Activated T-cell treated with anti-CD3 and anti-CD28 coated beads, Interleukin-2, amount 50 U/mL, for 72 hours (primary cell): ENCODE measurements around the gene DNAAF5. TPM values are rescaled to one million over a fixed set of nuclear protein-coding genes. Genes with fewer than 3 reads are reported as not detected.

Experiments used
- ATAC-seq, 2 donors: fragments of 150-1000 bp; cut with Tn5 transposase; replicated peaks in 1 of 2; 2 replicates each; pipeline ENCODE4 v1.10.0; 2021; ENCODE audit warnings: moderate library complexity in 2 of 2, mild to moderate bottlenecking in 1 of 2
- DNase-seq, 2 donors: peaks; one replicate each; pipeline ENCODE4 v3.0.0; 2021 to 2022; ENCODE audit warnings: mixed read lengths in 1 of 2
- H3K27ac Mint-ChIP-seq: one replicate; pipeline ENCODE4 v1.8.0; 2022; ENCODE audit warnings: mild to moderate bottlenecking, moderate library complexity, mixed read lengths
- H3K27me3 Mint-ChIP-seq: one replicate; pipeline ENCODE4 v1.8.0; 2022; ENCODE audit warnings: low read depth, mixed read lengths
- H3K36me3 Mint-ChIP-seq, 2 donors: one replicate each; pipeline ENCODE4 v1.8.0; 2022; ENCODE audit warnings: mixed read lengths in 2 of 2, mild to moderate bottlenecking in 1 of 2; ENCODE audit not compliant: insufficient read depth in 2 of 2
- H3K4me1 Mint-ChIP-seq: one replicate; pipeline ENCODE4 v1.8.0; 2022; ENCODE audit warnings: low read depth, mixed read lengths
- H3K4me3 Mint-ChIP-seq, 2 donors: one replicate each; pipeline ENCODE4 v1.8.0; 2022; ENCODE audit warnings: mild to moderate bottlenecking in 2 of 2, mixed read lengths in 2 of 2, moderate library complexity in 2 of 2
- H3K9me3 Mint-ChIP-seq, 2 donors: one replicate each; pipeline ENCODE4 v1.8.0; 2022; ENCODE audit warnings: mixed read lengths in 2 of 2
- total RNA-seq, 2 donors: library from RNA; stranded (reverse); gene quantifications; one replicate each; pipeline ENCODE4 v1.2.3, GENCODE V29; 2022

Gene DNAAF5
- total RNA-seq, 2 donors from 2014 or later = 12.0 to 15.9 TPM

DNA sequence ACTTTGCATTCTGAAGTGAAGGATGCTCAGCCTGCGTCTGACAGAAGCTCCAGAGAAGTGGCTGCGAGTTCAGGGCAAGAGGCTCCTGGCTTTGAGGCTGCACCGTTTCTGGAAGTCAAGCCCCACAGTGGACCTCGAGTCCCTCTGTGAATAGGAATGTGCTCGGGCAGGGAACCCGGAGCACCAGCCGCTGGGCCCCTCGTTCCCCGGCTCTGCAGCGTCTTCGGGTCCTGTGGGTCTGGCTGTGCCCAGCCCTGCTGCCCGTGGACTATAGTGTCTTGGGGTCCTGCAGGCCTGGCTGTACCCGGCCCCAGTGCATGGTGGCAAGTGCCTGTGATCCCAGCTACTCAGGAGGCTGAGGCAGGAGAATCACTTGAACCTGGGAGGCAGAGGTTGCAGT lies 45.9 kb downstream of the DNAAF5 start:
- ATAC-seq (no peak), DNase-seq (no peak)
- Mint-ChIP-seq H3K27ac (no peak overlapping the region), H3K4me1 (no peaks in the 10 kb centered on the region), H3K36me3 (peaks cover 3 to 5% of the 10 kb centered on the region in 2 donors), H3K27me3 (no peaks in the 10 kb centered on the region), H3K4me3 (no peak overlapping the region), H3K9me3 (no peaks in the 10 kb centered on the region)

DNA sequence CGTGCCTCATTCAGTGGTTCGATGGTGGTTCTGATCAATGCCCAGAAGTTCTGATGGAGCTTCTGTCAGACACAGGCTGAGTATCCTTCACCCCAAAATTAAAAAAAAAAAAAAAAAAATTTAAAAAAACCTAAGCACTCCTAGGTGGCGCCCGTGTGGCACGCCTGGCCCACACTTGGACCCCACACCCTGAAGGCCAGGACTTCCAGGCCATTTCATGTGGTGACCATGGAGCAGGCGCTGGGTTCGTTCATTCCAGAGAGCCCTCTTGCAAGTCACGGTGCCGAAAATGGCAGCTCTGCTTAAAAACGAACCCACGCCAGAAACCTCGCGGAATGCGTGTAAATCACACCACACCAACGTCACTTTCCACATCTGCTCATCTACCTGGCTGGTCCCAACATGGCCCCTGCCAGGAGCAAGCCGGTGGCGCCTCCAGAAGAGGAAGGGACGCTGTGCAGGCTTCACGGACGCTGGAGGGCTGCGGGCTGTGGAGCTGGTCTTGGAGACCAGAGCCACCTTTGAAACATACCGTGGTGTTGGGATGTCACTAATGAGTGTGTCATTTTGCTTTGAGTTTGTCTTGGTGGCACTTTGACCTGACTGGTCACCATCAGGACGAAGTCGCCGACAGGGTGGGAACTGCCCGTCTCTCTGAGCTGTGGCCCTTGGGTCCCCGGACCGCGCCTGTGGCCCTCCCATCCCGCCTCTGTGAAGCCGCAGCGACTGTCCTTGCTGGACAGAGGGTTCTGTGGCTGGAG lies 46.5 kb downstream of the DNAAF5 start:
- DNase-seq (no peak), ATAC-seq (no peak)
- H3K9me3 Mint-ChIP-seq = no peaks in the 10 kb centered on the region
- H3K36me3 Mint-ChIP-seq = peaks cover 3 to 5% of the 10 kb centered on the region in 2 donors
- no peak overlapping the region for H3K27ac Mint-ChIP-seq
- H3K4me3 Mint-ChIP-seq = no peak overlapping the region
- H3K27me3 Mint-ChIP-seq = no peaks in the 10 kb centered on the region
- H3K4me1 Mint-ChIP-seq = no peaks in the 10 kb centered on the region

DNA sequence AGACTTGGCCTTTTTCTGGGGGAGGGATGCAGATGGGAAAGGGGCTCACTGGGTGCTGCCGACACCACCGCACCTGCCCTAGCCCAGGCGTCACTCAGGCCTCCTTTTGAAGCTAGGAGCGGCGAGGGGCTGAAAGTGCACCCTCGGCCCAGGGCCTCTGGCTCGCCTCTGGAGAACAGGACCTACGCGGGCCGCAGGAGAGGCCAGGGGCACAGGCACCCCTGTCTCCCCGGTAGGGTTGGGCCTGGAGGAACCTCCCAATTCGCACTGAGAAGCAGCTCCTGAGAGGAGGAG lies 47.1 kb downstream of the DNAAF5 start:
- Mint-ChIP-seq H3K4me3 (no peak overlapping the region), H3K27ac (no peak overlapping the region), H3K4me1 (no peaks in the 10 kb centered on the region), H3K27me3 (no peaks in the 10 kb centered on the region), H3K9me3 (no peaks in the 10 kb centered on the region), H3K36me3 (peaks cover 3 to 5% of the 10 kb centered on the region in 2 donors)
- no peak for ATAC-seq
- no peak for DNase-seq

DNA sequence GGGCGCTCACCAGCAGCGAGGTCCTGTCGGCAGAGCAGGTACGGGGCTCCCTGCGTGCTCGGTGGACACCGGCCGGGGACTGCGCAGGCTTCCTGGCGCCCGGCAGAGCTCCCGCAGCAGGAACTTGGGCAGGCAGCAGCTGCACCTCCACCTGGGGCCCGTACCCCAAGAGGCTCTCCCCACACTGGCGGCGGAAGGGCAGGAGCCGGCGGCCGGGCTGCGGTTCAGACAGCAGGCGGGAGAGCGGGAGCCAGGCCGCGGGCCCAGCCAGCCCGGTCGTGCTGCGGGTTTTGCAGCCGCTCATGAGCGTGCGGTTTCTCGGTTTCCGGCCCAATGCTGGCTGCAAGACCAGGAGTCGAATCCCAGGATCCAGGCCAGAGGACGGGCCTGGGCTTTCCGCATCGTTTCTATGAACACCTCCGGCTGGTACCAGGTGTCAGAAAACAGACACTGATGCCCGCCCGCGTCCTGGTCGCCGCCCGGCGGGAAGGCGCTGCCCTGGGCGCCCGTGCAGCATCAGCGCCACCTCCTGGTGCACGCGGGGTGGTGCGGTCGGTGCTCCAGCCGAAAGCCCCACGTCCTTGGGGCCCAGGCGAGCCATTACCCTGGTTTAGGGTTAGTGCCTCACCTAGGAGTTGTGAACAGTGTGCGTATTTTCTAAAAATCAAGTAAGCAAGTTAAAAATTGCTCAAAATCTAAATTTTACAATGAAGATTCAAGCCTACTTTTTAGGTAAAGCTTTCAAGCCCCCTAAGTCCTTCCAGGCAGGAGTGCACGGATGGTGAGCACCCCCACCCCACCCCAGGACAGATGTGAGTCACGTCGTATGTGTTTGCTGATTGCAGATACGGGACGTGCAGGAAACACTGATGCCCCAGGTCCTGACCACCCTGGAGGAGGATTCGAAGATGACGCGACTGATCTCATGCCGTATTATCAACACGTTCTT lies 47.9 kb downstream of the DNAAF5 start:
- Mint-ChIP-seq H3K4me3 (no peak overlapping the region), H3K9me3 (no peaks in the 10 kb centered on the region), H3K27ac (no peak overlapping the region), H3K27me3 (no peaks in the 10 kb centered on the region), H3K4me1 (no peaks in the 10 kb centered on the region), H3K36me3 (peaks cover 3 to 5% of the 10 kb centered on the region in 2 donors)
- peak; percentile 63 to 70 for ATAC-seq
- peak; percentile 60 to 80 for DNase-seq

DNA sequence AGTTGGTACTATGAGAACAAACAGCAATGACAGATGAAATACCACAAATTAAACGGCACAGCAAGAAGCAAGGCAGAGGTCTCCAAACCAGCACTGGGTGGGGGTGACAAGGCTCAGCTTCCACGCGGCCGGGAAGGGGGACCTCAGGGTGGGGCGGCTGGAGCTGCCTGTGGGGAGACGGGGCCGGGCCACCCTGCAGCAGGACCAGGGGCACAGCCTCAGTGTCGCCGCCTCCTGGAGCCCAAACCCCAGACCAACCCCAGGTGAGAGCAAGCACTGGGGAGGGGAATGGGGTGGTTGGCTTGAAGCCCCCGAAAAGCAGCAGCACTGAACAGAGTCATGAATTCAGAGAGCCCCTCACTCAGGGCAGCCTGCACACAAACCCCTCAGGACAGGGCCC lies 49.9 kb downstream of the DNAAF5 start:
- H3K4me3 Mint-ChIP-seq = no peak overlapping the region
- ATAC-seq = no peak
- DNase-seq = no peak
- no peaks in the 10 kb centered on the region for H3K27me3 Mint-ChIP-seq
- peaks cover 3 to 9% of the 10 kb centered on the region in 2 donors for H3K36me3 Mint-ChIP-seq
- no peaks in the 10 kb centered on the region for H3K4me1 Mint-ChIP-seq
- no peaks in the 10 kb centered on the region for H3K9me3 Mint-ChIP-seq
- H3K27ac Mint-ChIP-seq = no peak overlapping the region

DNA sequence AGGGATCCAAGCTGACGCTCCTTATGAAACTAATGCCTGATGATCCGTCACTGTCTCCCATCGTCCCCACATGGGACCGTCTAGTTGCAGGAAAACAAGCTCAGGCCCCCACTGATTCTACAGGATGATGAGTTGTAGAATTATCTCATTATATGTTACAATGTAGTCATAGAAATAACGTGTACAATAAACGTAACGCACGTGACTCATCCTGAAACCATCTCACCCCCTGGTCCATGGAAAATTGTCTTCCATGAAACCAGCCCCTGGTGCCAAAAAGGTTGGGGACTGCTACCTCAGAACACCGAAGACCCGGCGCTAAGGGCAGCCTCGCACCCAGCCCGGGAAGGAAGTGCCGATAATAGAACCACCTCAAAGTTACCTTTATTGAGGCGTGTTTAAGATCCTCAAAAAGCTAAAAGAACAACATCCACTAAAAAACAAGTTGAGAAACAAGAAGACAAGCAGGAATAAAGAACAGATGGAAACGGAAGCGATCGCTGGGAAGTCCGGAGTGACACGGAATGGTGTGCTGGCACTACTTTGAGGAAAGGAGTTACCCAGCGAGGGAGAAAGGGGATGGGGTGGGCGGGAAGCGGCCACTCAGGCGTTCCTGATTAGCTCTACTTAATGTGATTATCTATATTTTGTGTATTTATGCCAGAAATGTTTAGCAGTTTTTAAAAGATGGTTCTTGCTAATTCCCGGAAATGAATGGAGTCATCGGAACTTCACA lies 50.7 kb downstream of the DNAAF5 start:
- no peak overlapping the region for H3K4me3 Mint-ChIP-seq
- H3K36me3 Mint-ChIP-seq = peaks cover 3 to 5% of the 10 kb centered on the region in 2 donors
- H3K4me1 Mint-ChIP-seq = no peaks in the 10 kb centered on the region
- no peaks in the 10 kb centered on the region for H3K27me3 Mint-ChIP-seq
- H3K27ac Mint-ChIP-seq = no peak overlapping the region
- no peak for DNase-seq
- ATAC-seq = no peak
- H3K9me3 Mint-ChIP-seq = no peaks in the 10 kb centered on the region

DNA sequence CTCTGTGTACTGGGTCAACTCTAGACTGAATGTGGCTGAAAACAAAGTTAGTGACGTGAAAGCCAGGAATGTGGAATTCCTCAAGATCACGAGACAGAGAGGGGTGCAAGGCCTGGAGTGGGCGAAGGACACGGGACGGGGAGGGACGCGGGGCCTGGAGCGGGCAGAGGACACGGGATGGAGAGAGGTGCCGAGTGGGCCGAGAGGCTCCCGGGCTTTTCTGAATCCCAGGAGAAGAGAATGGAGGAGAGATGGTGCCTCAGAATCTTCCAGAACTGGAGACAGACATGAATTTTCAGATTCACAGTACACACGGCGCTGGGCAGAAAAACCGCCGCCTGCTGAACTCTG lies 51.2 kb downstream of the DNAAF5 start:
- ATAC-seq (no peak), DNase-seq (no peak)
- H3K4me3 Mint-ChIP-seq = no peak overlapping the region
- H3K9me3 Mint-ChIP-seq = no peaks in the 10 kb centered on the region
- no peak overlapping the region for H3K27ac Mint-ChIP-seq
- no peaks in the 10 kb centered on the region for H3K27me3 Mint-ChIP-seq
- peaks cover 4 to 7% of the 10 kb centered on the region in 2 donors for H3K36me3 Mint-ChIP-seq
- no peaks in the 10 kb centered on the region for H3K4me1 Mint-ChIP-seq

DNA sequence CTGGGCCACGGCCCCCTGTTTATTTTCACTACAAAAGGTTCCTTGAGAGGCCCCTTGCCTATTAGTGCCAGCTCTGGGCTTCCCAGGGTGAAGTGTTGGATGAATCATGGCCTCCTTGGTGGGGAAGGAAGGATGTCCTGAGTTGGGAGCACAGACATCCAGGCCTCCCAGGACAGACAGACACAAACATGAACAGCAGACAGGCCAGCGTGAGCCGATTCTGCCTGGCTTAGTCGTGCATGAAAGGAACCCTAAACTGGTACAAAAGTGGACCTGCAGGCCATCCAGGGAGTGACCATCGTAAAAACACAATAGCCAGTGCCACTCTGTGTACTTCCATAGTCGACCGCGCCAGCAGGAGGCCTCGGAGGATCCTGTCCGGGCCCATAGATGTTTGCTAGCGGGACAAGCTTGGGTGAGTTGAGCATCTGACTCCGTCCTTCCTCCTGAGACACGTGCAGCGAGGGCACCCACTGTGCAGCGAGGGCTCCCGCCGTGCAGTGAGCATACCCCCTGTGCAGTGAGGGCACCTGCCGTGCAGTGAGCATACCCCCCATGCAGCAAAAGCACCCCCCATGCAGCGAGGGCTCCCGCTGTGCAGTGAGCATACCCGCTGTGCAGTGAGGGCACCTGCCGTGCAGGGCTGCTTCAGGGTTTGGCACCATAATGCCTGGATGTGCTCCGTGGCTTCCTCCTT lies 51.9 kb downstream of the DNAAF5 start:
- no peak for ATAC-seq
- H3K4me1 Mint-ChIP-seq = no peaks in the 10 kb centered on the region
- no peaks in the 10 kb centered on the region for H3K27me3 Mint-ChIP-seq
- no peaks in the 10 kb centered on the region for H3K9me3 Mint-ChIP-seq
- H3K27ac Mint-ChIP-seq = no peak overlapping the region
- H3K36me3 Mint-ChIP-seq = peaks cover 6 to 9% of the 10 kb centered on the region in 2 donors
- H3K4me3 Mint-ChIP-seq = no peak overlapping the region
- no peak for DNase-seq

DNA sequence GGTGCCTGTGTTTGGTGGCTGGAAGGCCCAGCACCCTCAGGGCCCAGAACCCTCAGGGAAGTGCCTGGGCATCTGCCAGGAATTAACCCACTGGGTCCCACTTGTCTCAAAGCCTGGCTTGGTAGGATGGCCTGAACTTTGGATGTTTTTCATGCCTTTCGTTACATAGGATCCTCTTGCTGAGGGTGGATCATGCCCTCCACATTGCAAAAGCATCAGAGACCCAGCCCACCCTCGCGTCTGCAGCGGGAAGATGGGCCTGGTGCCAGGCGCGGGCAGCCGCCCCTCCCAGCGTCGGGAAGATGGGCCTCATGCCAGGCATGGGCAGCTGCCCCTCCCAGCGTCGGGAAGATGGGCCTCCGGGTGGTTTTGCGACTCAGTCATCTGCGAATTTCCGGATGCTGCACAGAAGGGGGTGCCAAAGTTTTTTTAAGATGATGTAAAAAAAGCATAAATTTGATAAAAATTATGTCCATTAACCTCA lies 52.5 kb downstream of the DNAAF5 start:
- no peaks in the 10 kb centered on the region for H3K4me1 Mint-ChIP-seq
- H3K27me3 Mint-ChIP-seq = no peaks in the 10 kb centered on the region
- no peak for DNase-seq
- ATAC-seq = no peak
- no peaks in the 10 kb centered on the region for H3K9me3 Mint-ChIP-seq
- no peak overlapping the region for H3K27ac Mint-ChIP-seq
- peaks cover 6 to 10% of the 10 kb centered on the region in 2 donors for H3K36me3 Mint-ChIP-seq
- H3K4me3 Mint-ChIP-seq = no peak overlapping the region

DNA sequence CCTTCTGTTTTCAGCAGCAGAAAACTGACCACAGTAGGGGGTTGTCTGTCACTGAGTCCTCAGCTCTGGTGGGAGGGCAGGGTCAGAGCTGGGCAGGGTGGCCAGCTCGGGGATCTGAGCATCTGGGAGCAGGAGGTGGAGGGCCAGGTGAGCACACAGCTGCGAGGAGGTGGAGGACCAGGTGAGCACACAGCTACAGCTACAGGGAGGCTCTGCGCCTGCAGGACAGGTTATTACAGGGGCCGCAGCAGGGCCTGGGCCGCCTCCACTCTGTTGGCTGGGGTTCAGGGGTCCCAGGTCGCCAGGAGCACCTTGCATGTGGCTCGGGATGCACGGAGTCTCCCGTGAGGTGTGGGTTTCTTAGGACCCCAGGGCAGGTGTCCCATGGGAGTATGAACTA lies 53.0 kb downstream of the DNAAF5 start:
- H3K4me3 Mint-ChIP-seq = no peak overlapping the region
- no peak for ATAC-seq
- no peak for DNase-seq
- H3K27me3 Mint-ChIP-seq = no peaks in the 10 kb centered on the region
- H3K36me3 Mint-ChIP-seq = peaks cover 6 to 10% of the 10 kb centered on the region in 2 donors
- no peaks in the 10 kb centered on the region for H3K9me3 Mint-ChIP-seq
- H3K27ac Mint-ChIP-seq = no peak overlapping the region
- no peaks in the 10 kb centered on the region for H3K4me1 Mint-ChIP-seq

DNA sequence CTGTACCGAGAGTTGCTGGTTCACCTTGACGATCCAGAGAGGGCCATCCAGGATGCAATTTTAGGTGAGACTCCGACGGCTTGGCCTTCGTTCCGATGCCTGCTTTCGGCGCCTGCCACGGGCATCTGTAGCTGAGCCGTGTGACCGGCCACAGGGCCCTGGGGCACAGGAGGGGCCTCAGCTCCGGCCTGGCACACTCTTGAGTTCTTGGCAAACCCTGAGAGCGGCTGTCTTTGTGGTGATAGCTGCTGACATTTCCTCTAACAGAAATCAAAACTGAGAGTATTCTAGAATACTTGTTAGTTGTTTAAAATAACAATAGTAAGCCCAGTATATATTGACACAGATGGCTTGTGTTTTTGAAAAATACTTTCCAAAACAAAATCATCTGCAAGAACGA lies 53.6 kb downstream of the DNAAF5 start:
- no peak overlapping the region for H3K27ac Mint-ChIP-seq
- H3K4me3 Mint-ChIP-seq = no peak overlapping the region
- no peaks in the 10 kb centered on the region for H3K4me1 Mint-ChIP-seq
- DNase-seq = no peak
- H3K27me3 Mint-ChIP-seq = no peaks in the 10 kb centered on the region
- no peaks in the 10 kb centered on the region for H3K9me3 Mint-ChIP-seq
- peaks cover 6 to 10% of the 10 kb centered on the region in 2 donors for H3K36me3 Mint-ChIP-seq
- no peak for ATAC-seq

DNA sequence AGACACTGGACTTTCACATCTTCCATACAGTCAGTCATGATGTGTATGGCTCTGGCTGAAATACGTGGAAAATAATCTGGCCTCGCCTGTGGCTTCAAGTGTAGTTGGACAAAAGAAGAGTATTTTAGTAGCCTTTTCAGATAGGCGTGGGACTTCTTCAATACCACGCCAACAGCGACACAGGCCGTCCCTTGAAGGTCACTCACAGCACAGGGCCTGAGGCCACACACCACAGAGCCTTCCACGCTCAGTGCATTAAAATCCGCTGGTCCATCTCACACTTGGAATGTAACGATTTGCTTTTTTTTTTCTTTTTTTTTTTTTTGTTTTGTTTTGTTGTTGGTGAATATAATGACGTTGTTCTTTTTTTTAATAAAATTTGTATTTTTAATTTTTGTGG lies 54.0 kb downstream of the DNAAF5 start:
- Mint-ChIP-seq H3K36me3 (peaks cover 5 to 10% of the 10 kb centered on the region in 2 donors), H3K27ac (no peak overlapping the region), H3K4me3 (no peak overlapping the region), H3K9me3 (no peaks in the 10 kb centered on the region), H3K27me3 (no peaks in the 10 kb centered on the region), H3K4me1 (no peaks in the 10 kb centered on the region)
- no peak for ATAC-seq
- DNase-seq = no peak
